PC-9 (cell line): ENCODE data around the gene WDR7. TPM values are rescaled to one million over a fixed set of nuclear protein-coding genes. Genes with fewer than 3 reads are reported as not detected.

ENCODE experiments used
- BruUV-seq: library from RNA; stranded (reverse); fragments of 400-500 nt; replicated peaks from 2 replicates; lab custom pipeline; 2021; lab: Mats Ljungman, UMichigan
- CTCF ChIA-PET: fragments of 300-600 bp; sonication (Branson Sonifier 250); formaldehyde crosslinking; loops from one replicate; lab custom pipeline; 2022; ENCODE audit warnings: antibody characterized with exemption; lab: Charles Lee
- POLR2A ChIA-PET: fragments of 300-600 bp; sonication (Branson Sonifier 250); formaldehyde crosslinking; loops from one replicate; lab custom pipeline; 2022; ENCODE audit warnings: antibody characterized with exemption; ENCODE audit not compliant: unreplicated experiment; lab: Charles Lee
- DNase-seq, 2 experiments: peaks; one replicate each; pipeline versions ENCODE4 v3.0.0 to v3.0.0-alpha.2; 2015 to 2022; ENCODE audit warnings: mixed read lengths in 1 of 2
- H2AFZ ChIP-seq: fragments of 200-600 bp; sonication (generic); 2 replicates; pipeline ENCODE4 v1.8.1; 2017; ENCODE audit warnings: antibody characterized with exemption
- H3F3A ChIP-seq: fragments of 200-600 bp; sonication (generic); 2 replicates; pipeline ENCODE4 v1.8.1; 2017; ENCODE audit warnings: antibody characterized with exemption, mild to moderate bottlenecking, low read depth; ENCODE audit not compliant: insufficient read depth
- H3K27ac ChIP-seq: fragments of 200-600 bp; sonication (generic); 2 replicates; pipeline ENCODE4 v1.6.1; 2016; ENCODE audit warnings: mixed run types
- H3K27me3 ChIP-seq: fragments of 200-600 bp; sonication (generic); 2 replicates; pipeline ENCODE4 v1.6.1; 2016; ENCODE audit warnings: low read depth, mixed run types; ENCODE audit not compliant: insufficient read depth
- H3K36me3 ChIP-seq: fragments of 200-600 bp; sonication (generic); 2 replicates; pipeline ENCODE4 v1.6.1; 2016; ENCODE audit warnings: low read depth, mixed run types
- H3K4me1 ChIP-seq: fragments of 200-600 bp; sonication (generic); replicated peaks from 2 replicates; pipeline ENCODE4 v1.6.1; 2016; ENCODE audit warnings: mixed run types; ENCODE audit not compliant: insufficient read depth
- H3K4me2 ChIP-seq: fragments of 200-600 bp; sonication (generic); 2 replicates; pipeline ENCODE4 v1.6.1; 2017; ENCODE audit warnings: mixed run types
- H3K4me3 ChIP-seq: fragments of 200-600 bp; sonication (generic); 2 replicates; pipeline ENCODE4 v1.6.1; 2016; ENCODE audit warnings: mixed run types
- H3K79me2 ChIP-seq: fragments of 200-600 bp; sonication (generic); 2 replicates; pipeline ENCODE4 v1.6.1; 2017; ENCODE audit warnings: low read depth, mixed run types
- H3K9me2 ChIP-seq: fragments of 200-600 bp; sonication (generic); 2 replicates; pipeline ENCODE4 v1.8.1; 2017; ENCODE audit warnings: mild to moderate bottlenecking; ENCODE audit not compliant: insufficient read depth
- H3K9me3 ChIP-seq: fragments of 200-600 bp; sonication (generic); 2 replicates; pipeline ENCODE4 v1.8.1; 2016; ENCODE audit warnings: low read depth; ENCODE audit not compliant: insufficient read depth
- H4K20me1 ChIP-seq: fragments of 200-600 bp; sonication (generic); 2 replicates; pipeline ENCODE4 v1.8.1; 2017; ENCODE audit not compliant: insufficient read depth
- CTCF ChIP-seq: fragments of 200-600 bp; sonication (generic); conservative IDR thresholded peaks from 2 replicates; pipeline ENCODE4 v1.6.1; 2017; ENCODE audit warnings: mixed run types, antibody characterized with exemption, mild to moderate bottlenecking, moderate library complexity
- EZH2 ChIP-seq: fragments of 200-600 bp; sonication (generic); IDR thresholded peaks from 2 replicates; pipeline ENCODE4 v1.8.0; 2017; ENCODE audit warnings: antibody characterized with exemption, low read depth
- intact Hi-C: fragments of 100-400 bp; cut with micrococcal nuclease; formaldehyde crosslinking; loops from one replicate; pipeline ENCODE4 v1.10.0; 2022; ENCODE audit not compliant: unreplicated experiment
- total RNA-seq: library from RNA; stranded (reverse); gene quantifications from 2 replicates; pipeline ENCODE4 v1.2.3, GENCODE V29; 2021

WDR7 gene
- total RNA-seq, 1 experiment from 2014 or later, result 7.7 TPM

- no peaks in the 10 kb centered on the region for H3K36me3 ChIP-seq
- no peak overlapping the region for H2AFZ ChIP-seq
- no peak overlapping the region for H3K4me3 ChIP-seq
- no peak overlapping the region for H3K27ac ChIP-seq
- H3K4me2 ChIP-seq, result no peak overlapping the region
- DNase-seq, result no peak
- ChIA-PET CTCF (no interaction called here), POLR2A (no interaction called here)
- H3K9me2 ChIP-seq, result no peaks in the 10 kb centered on the region
- no peaks in the 10 kb centered on the region for H3K9me3 ChIP-seq
- H3K4me1 ChIP-seq, result no peaks in the 10 kb centered on the region
- intact Hi-C loops, result no loop called here
- H3F3A ChIP-seq, result no peaks in the 10 kb centered on the region
- no peaks in the 10 kb centered on the region for H4K20me1 ChIP-seq
- no TSS peak for BruUV-seq
- H3K79me2 ChIP-seq, result no peaks in the 10 kb centered on the region
- no peak for TF ChIP-seq CTCF
- no peak for TF ChIP-seq EZH2
- no peaks in the 10 kb centered on the region for H3K27me3 ChIP-seq
Measured at GRCh38 chr18:57022716-57023115, 371.6 kb downstream of the WDR7 start.

GRCh38 chr18:57023275-57023882 is 372.2 kb downstream of the WDR7 start:
- no peaks in the 10 kb centered on the region for H3F3A ChIP-seq
- CTCF ChIA-PET, result no interaction called here
- H3K27me3 ChIP-seq, result no peaks in the 10 kb centered on the region
- H2AFZ ChIP-seq, result no peak overlapping the region
- DNase-seq, result no peak
- H3K36me3 ChIP-seq, result no peaks in the 10 kb centered on the region
- H3K27ac ChIP-seq, result no peak overlapping the region
- H3K9me2 ChIP-seq, result no peaks in the 10 kb centered on the region
- H3K4me1 ChIP-seq, result no peaks in the 10 kb centered on the region
- no peak overlapping the region for H3K4me3 ChIP-seq
- intact Hi-C loops, result no loop called here
- H4K20me1 ChIP-seq, result no peaks in the 10 kb centered on the region
- H3K79me2 ChIP-seq, result no peaks in the 10 kb centered on the region
- H3K9me3 ChIP-seq, result no peaks in the 10 kb centered on the region
- TF ChIP-seq EZH2, result no peak
- no peak for TF ChIP-seq CTCF
- H3K4me2 ChIP-seq, result no peak overlapping the region
- POLR2A ChIA-PET, result no interaction called here
- BruUV-seq, result no TSS peak

DNA sequence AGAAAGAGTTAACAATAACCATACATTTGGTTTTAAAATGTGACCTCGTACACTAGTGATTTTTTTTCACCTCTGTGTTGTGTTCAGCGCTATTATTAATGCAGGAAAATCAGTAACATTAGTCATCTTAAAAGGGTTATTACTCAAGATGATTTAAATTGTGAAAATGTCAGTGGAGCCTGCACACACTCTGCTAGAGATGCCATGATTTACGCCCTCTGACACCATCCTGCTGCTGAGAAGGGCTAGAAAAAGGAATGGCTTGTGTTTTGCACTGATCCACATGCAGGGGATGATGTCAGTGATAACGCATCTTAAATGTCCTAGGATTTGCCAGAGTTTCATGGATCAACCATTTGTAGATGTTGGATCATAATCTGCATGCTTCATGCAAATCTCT is 374.4 kb downstream of the WDR7 start:
- no peaks in the 10 kb centered on the region for H3F3A ChIP-seq
- H3K27me3 ChIP-seq, result no peaks in the 10 kb centered on the region
- H2AFZ ChIP-seq, result no peak overlapping the region
- ChIA-PET CTCF (no interaction called here), POLR2A (no interaction called here)
- no peaks in the 10 kb centered on the region for H3K4me1 ChIP-seq
- BruUV-seq, result no TSS peak
- no peak overlapping the region for H3K27ac ChIP-seq
- no peak overlapping the region for H3K4me2 ChIP-seq
- H3K79me2 ChIP-seq, result no peaks in the 10 kb centered on the region
- no peaks in the 10 kb centered on the region for H4K20me1 ChIP-seq
- no peaks in the 10 kb centered on the region for H3K9me2 ChIP-seq
- TF ChIP-seq EZH2 (no peak), CTCF (no peak)
- no peaks in the 10 kb centered on the region for H3K36me3 ChIP-seq
- H3K9me3 ChIP-seq, result no peaks in the 10 kb centered on the region
- DNase-seq, result no peak
- no peak overlapping the region for H3K4me3 ChIP-seq
- intact Hi-C loops, result no loop called here
